ENCODE measurements around the gene RAB8B.

Gene RAB8B

DNA sequence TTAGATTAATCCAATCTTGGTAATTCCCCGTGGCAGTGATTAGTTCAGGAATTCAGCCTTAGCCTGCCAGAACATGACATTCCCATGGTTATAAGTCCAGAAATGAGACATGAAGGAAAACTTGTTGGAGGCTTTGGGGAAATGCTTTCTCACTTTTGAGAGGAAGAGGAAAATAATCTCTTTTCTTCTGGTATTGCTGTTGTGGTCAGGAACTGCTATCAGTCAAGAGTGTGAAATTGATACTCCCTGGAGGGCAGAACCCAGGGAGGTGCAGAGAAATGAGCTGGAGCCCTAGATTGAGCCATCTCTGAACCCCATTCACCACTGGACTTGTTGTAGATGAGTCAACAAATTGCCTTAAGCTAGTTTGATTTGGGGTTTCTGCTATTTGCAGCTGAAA, 49.4 kb downstream of the RAB8B start:
- DNase-seq: no peak

DNA sequence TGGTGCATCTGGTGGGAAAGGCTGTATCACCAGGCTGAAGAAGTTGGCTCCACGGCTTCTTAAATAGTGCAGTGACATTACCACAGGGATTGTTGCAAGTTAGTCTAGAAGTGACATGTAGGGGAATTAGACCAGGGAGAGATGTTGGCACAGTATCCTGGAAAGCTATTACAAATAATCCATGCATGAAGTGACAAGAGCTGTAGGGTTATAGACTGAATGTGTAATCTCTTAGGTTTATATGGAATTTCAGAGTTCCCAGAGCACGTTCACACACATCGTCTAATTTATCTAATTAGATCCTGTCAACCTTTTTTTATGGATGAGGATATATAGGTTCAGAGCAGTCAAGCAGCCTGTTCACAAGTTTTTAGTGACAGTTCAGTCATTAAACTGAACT, 50.7 kb downstream of the RAB8B start:
- DNase-seq: no peak

DNA sequence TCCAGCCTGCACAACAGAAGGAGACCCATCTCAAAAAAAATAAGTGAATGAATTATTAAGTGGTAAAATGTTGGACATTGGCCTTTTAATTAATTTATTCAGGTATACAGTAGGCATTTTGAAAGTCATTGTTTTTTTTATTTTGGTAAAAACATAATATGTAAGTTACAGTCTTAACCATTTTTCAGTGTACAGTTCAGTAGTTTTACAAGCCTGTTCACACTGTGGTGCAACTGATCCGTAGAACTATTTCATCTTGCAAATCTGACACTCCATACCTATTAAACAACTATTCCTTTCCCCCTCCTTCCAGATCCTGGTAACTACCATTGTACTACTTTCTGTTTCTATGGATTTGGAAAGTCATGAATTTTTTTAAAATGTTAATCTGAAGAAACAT, 51.9 kb downstream of the RAB8B start:
- DNase-seq: no peak

DNA sequence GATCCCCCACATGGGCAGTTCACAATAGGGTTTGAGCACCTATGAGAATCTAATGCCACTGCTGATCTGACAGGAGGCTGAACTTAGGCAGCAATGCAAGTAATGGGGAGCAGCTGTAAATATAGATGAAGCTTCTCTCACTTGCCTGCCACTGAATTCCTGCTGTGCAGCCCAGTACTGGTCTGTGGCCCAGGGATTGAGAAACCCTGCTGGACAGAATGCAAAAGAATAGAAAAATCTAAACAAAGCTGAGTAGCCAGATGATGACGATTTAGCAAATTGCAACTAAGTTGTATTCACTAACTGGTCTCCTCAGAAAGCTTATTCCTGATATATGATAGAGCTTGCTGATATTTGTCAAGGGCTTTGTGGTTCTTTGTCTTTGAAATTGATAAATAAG, 53.7 kb downstream of the RAB8B start:
- DNase-seq: no peak

DNA sequence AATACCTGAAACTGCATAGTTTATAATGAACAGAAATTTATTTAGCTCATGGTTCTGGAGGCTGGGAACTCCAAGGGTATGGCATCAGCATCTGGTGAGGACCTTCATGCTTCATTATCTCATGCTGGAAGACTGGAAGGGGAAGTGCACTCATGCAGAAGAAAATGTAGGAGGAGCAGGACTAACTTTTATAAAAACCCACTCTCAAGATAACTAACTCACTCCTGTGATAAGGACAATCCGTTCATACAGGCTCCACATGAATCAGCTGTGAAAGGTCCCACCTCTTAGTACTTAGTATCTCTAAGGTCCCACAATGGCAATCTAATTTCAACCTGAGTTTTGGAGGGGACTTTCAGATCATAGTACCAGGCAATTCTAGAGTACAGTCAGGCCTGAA, 54.4 kb downstream of the RAB8B start:
- DNase-seq: no peak

DNA sequence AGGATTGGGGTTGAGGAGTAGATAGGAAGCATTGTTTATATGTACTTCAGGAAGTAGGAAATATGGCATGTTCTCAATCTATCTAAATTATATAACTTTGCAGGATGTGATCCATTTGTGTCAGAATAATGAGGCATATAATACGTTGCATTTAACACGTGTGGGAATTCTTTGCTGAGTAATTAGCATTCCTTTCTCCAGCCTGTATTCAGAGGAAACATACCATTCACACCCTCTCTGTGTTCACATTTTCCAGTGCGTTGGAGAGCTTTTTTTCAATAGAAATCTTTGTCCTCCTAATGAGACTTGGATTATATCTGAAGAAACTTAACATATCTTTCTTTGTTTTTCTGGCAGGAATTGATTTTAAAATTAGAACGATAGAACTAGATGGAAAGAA, 55.0 kb downstream of the RAB8B start:
- no peak for DNase-seq

DNA sequence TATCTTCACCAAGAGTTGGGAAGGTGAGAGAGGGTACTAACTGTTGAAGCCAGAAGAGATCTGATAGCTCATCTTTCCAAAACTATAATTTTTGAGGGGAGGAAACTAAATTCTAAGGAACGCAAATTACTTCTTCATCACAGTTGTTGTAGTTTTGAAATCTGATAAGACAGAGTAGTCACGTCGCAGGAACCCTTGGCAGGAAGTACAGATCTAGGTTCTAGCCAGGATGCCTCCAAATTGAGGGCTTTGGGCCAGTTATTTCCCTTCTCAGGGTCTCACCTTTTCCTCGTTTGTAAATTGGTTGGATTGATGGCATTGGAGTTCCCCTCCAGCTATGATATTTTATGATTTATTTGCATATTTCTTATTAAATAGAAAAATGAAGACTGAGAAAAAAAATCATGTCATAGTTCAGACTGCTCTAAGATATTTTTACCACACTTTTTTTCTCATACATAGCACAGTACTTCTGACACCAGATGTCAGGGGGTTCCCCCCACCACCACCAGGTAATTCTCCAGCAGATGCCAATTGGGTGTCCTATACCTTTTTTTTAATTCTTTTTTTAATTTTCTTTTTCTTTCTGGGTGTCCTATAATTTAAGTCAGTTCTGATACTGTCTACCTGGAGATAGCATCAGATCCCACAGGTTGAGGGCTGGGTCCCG, 55.7 kb downstream of the RAB8B start:
- no peak for DNase-seq

DNA sequence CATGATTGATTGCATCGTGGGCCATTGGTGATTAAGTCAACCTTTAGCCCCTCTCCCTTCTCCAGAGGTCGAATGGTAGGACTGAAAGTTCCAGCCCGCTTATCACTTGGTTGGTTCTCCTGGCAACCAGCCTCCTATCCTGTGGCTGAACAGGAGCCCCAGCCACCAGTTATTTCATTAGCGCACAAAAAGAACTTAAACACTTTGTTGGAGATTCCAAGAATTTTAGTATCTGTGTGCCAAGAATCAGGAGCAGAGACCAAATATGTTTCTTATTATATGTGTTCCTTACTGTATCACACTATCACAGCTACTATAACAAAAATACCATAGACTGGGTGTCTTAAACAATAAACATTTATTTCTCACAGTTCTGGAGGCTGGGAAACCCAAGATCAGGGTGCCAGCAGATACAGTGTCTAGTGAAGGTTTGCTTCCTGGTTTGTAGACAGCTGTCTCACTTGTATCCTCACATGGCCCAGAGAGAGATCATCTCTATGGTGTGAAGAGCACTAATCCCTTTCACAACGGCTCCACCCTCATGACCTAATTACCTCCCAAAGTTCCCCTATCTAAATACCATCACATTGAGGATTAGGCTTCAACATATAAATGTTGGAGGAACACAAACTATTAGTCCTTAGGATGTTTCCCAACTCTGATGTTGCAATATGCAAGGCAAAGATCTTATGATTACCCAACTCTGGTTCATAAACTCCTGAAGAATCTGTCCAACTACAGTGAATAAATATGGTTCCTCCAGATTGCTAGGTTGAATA, 57.5 kb downstream of the RAB8B start:
- DNase-seq: no peak

DNA sequence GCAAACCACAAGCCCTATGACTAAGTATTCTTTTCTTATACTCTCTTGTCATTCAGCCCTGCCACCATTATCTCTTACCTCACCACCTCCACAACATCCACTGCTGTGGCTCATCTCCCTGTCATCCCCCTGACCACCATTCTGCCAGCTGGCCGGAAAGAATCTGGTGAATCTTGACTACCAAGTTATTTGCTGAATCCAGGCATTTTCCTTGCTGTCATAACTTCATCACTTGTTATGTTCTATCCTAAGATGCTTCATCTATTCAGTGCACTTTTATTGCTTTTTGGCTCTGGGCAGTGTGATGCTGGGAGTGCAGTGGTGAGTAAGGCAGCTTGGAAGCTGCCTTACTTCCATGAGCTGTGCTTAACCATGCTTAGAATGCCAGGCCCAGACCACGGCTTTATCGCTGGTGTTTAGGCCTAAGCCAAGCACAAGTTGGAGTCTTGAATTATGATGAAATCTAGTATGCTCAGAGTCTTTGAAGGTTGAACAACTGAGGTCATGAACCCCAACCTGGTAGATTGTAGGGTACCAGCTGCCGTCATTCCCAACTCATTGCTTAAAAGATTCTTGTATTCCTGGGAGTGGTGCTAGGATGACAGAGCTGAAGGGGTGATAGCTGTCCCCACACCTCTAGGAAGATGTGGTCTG, 61.0 kb downstream of the RAB8B start:
- no peak for DNase-seq

DNA sequence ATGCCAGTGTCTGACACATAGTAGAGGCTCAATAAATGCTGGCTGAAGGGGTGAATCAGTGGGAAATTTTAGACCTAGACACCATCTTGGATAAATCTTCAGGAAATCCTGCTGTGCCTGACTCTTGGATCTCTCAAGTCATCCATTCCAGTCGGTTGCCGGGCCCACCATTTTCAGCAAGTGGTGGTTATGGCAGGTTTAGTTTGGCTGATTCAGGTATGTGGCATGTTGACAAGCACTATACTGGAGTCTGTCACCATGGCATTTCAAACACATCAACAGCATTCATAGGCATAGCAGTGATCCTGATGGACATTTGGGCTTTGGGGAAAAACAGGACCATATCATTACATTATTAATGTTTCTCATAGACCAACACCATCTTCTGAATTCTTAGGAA, 62.3 kb downstream of the RAB8B start:
- DNase-seq: no peak

DNA sequence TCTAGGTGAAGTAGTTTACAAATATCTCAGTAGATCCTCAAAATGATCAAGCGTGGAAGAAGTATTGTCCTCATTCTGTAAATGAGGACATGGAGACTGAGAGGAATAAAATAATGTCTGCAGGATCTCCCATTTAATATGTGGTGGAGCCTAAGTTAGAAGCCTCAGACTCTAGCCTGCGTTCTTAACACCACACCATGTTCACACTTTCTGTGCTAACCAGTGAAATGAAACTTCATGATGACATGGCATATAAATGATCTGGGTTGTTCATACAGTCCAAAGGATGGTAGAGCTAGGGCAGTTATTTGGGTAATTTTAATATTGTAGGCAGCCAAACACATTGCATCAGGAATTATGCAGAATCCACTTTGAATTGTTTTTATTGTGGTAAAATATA, 62.9 kb downstream of the RAB8B start:
- DNase-seq: no peak

DNA sequence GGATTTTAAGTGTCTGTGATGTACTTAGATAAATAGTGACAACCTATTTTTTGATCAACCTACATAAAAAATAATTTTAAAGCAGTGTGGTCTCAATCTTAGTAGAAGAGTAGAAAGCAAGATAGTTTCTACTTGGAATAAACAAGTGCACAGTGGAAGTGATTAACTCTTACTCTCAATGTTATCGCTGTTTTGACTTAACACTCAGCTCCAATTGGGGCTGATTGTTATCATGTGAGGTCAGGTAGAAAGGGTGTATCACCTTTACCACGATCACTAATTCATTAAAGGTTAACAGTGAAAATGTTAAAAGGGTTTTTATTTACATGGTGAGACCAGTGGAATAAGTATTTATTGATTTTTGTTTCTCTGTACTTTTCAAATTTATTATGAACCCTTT, 65.6 kb downstream of the RAB8B start:
- DNase-seq: no peak

DNA sequence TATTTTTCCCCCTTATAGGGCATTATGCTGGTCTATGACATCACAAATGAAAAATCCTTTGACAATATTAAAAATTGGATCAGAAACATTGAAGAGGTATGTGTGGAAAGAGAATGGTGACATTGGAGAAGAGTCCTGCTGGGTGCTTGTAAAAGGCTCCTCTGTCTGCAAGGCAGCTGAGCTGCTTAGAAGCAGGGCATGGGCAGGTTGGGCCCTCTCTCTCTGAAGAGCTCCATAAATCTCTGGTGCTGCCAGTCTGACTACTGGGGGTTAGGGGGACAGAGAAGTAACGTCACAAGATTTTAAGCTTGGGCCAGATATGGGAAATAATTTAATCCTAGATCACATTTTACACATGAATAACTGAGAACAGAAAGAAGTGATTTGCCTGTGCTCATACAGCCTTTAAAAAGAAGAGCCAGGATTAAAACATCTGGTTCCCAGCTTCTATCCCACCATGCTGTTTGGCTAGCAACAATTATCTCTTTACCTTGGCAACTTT, 66.1 kb downstream of the RAB8B start:
- DNase-seq: no peak

DNA sequence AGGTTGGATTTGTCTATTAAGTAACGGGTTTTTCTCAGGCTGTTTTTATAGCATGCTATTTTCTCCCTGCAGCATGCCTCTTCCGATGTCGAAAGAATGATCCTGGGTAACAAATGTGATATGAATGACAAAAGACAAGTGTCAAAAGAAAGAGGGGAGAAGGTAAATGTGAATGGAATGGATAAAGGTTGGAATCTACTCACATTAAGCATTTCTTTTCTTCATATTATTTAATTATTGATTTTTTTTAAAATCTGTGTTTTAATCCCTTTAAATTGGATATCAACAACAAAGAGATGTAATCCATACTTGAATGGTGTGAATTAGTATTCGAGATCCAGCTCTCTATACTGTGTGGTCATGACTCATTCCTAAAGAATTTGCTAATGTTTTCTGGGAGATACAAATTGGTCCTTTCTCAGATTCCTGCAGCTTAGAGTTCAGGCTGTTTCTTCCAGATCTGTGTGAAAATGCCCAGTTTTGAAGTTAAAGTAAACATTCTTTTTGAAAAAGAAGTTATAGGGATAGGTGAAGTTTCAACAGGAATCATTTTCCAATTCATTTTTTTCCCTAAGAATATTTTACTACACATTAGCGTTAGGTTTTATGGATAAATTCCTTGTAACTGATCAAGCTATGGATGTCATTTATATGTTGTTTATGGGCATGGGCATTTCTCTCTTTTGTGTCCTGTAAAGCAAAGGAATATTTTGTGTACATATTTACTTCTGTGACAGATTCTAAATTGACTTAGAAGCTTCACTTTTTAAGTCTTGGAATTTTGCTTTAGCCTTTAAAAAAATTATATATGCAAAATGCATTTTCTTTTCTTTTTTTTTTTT, 67.2 kb downstream of the RAB8B start:
- no peak for DNase-seq

DNA sequence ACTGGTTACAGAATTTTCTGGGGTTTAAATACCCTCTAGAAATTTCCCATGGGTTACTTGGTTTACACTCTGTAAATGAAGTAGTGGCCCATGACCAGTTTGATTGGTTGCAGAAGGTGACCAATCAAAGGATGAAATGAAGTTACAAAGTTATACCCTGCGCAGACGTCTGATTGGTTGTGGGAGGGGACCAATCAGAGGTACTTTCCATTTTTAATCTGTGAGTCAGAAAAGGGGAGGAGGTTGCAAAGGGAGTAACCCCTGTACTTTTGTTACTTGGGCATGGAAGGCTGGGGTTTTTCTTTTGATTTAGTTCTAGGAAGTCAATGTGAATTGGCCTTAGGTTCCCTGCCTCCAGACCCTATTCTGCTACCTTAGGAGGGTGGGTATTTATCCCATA, 69.3 kb downstream of the RAB8B start:
- no peak for DNase-seq

DNA sequence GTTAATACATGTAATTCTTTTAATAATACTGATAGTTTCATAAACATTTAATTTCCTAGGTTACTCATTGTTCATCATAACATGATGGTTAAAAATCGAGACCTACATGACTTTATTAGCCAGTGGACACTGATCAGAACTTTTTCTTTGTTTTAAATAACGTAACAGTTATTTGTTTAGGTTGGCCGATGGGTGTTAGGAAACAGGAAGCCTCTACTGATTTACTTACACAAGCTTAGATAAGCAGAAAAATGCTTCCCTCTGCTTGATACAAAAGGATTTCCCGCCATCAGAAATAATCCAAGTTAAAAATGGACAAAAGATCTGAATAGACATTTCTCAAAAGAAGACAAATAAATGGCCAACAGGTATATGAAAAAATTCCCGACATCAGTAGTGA, 71.4 kb downstream of the RAB8B start:
- no peak for DNase-seq

DNA sequence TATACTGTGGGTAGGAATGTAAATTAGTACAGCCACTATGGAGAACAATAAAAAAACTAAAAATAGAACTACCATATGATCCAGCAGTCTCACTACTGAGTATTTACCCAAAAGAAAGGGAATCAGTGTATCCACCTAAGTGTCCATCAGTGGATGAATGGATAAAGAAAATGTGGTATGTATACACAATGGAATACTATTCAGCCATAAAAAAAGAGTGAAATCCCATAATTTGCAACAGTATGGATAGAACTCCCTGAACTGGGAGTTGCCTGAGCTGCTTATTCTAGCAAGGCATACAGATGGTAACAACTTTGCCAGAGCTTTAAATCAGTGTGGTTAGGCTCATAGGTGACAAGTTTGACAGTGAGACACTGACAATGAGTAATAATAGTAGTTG, 71.9 kb downstream of the RAB8B start:
- no peak for DNase-seq

DNA sequence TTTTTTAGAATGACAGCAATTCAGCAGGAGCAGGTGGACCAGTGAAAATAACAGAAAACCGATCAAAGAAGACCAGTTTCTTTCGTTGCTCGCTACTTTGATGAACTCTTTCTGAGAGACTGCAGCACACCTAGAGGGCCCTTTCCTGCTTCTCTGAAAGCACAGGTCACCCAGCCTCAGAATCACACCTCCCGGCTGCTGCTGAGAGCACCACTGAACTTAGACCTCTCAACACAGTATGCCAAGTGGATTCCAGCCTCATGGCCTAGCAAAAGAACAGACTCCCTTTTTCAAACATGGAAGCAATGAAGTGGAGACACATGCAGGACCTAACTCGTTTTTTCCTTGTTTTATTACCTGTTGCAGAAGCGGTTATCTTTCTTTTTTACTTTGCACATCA, 74.1 kb downstream of the RAB8B start:
- DNase-seq: no peak

DNA sequence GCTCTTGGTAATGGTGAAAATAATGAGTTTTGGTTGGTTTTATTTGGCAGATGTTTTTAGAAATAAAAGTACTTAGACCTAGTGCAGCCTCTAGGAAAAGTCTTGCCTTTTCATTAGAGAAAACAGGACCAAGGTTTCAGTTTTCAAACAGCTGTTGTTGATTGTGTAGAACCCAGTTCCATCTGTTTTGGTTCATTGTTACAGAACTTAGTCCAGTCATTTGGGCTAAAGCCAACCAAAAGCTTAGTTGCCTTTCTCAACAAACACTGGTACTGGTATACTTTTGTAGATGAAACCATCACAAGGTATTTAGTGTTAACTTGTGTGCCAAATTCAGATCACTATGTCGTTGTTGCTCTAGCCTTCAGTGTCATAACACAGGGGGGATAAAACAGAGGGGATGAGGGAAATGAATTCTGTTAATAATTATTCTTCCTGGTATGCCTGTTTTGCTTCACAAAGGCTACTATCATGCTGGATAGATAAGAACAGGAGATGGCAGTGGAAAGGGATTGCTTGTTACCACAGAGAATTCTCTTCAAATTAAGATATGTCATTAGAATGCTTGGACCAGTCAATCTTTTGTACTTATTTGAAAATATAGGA, 75.4 kb downstream of the RAB8B start:
- DNase-seq: no peak

DNA sequence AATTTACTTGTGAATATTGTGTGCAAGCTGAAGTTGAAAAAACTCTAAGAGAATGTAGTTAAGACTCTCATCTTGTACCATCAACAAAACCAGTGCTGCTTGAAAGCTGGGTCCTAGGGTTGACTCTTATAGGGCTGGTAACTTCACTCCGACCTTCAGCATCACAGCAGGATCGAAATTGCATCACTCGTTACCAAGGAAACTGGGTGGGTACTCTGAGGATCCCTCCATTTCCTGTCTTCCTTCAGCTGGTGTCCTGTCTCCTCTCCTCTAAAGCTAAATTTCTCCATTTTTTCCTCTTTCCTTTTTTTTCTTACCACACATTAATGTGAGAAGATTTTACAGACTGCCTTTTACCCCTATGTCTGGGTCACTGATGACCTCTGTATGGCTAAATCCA, 85.0 kb downstream of the RAB8B start:
- no peak for DNase-seq

DNA sequence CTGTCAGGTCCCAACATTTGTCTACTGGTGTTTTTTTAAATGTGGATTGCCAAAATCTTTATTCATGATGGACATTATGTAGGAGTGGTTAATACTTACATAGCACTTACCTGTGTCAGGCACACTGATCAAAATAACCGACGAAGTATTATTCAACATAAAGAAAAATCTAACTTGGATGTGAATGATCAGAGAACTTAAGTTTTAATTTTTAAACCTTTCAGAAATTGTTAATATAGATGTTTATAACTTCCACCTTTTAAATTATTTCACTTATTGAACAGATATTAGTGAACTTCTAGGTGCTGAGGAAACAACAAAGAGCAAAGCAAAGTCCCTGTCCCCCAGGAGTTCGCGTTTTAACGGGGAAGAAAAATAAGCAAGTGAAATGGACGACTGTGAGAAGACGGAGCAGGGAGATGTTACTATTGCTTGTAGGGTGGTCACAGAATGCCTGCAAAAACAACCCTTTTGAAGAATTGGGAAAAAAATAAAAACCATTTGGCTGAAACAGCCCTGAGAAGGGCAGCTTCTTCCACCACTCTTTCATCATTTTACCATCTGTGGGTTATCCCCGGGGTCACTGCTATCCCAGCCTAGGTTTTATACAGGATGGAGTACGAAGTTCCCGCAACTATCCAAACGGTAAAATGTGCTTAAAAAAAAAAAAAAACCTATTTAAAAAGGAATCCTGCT, 87.1 kb downstream of the RAB8B start:
- DNase-seq: no peak
